GM18873 (cell line): ENCODE results near the gene CUEDC1.

ENCODE experiments used
- ATAC-seq: cut with Tn5 transposase; IDR thresholded peaks from one replicate; pipeline ENCODE4 v1.9.1; 2021; ENCODE audit warnings: mild to moderate bottlenecking, moderate library complexity, moderate number of reproducible peaks; ENCODE audit not compliant: unreplicated experiment, low FRiP score

Gene CUEDC1

GRCh38 chr17:57918017-57918895 is 37.0 kb downstream of the CUEDC1 start:
- ATAC-seq: no peak

GRCh38 chr17:57916925-57917858 is 38.0 kb downstream of the CUEDC1 start:
- ATAC-seq: no peak

- no peak for ATAC-seq
These were observed 39.0 kb downstream of the CUEDC1 start for GRCh38 chr17:57915985-57916757.

GRCh38 chr17:57915544-57915943 is 39.7 kb downstream of the CUEDC1 start:
- no peak for ATAC-seq

GRCh38 chr17:57914273-57915142 is 40.7 kb downstream of the CUEDC1 start:
- ATAC-seq: no peak

- ATAC-seq: no peak
These were observed 41.5 kb downstream of the CUEDC1 start for GRCh38 chr17:57913575-57914272.

DNA sequence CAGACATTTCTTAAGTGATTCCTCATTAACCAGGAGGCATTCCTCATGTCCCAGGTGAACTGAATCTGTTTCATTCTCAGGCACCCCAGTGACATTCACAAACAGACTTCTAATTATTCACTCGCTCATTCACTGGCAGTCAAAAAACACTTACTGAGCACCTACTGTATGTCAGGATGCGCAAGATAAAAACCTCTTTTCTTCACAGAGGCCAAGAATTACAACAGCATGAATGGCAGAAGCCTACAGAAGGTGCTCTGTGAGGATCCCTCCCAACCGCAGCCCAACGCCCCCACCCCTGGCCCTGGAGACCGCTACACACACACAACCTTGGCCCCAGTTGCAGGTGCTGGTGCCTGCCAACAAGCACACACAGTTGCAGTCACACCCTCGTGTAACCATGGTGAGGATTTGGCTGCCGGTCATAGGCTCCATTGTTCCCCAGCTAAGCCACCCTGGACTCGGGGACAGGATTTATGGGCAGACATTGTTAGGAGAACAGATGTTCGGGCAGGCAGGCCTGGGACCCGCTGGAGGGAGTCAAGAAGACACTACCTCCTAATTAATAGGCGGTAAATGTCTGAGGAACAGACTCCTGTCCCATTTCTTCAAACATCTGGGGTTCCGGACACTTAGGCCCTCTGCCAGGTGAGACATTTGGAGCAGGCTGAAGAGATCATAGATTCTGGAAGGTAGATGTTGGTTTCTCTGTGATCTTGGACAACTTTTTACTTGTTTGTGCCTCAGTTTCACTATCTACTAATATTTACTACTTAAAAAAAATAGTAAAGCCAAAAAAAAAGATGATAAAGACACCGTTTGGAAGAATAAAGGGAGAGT is 43.2 kb downstream of the CUEDC1 start:
- ATAC-seq: no peak

- no peak for ATAC-seq
These were observed 44.5 kb downstream of the CUEDC1 start for GRCh38 chr17:57910462-57911420.

- ATAC-seq: no peak
These were observed 45.7 kb downstream of the CUEDC1 start for GRCh38 chr17:57909551-57909950.

- ATAC-seq: no peak
These were observed 46.9 kb downstream of the CUEDC1 start for GRCh38 chr17:57908278-57908677.

DNA sequence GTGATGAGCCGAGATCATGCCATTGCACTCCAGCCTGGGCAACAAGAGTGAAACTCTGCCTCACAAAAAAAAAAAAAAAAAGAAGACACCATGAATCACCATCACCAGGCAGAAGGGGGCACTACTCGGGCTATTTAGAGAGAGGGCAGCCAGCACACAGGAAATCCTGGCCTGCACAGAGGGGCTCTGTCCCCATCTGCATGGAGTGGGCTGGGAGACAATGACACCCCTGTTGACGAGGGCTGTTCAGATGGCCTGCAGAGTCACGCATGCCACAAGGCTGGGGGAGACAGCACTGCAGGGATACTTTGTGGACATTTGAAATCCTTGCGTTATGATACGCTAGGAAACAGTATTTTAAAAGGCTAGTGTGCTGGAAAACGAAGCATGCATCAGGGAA is 48.3 kb downstream of the CUEDC1 start:
- ATAC-seq: no peak

DNA sequence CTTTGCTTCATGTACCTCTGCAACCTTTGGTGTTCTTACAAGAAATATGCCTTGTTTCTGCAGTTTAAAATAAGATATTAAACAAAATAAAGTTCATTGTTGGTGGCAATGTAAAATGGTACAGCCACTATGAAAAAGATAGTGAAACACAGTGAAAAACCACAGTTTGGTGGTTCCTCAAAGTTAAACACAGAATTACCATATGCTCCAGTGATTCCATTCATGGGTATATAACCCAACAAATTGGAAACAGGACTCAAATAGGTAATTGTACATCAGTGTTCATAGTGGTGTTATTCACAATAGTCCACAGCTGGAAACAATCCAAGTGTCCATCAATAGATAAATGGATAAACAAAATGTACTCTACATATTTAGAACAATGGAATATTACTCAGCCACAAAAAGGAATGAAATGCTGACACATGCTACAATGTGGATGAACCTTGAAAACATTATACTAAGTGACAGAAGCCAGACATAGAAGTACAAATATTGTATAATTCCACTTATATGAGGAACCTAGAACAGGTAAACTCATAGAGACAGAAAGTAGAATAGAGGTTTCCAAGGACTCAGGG is 49.2 kb downstream of the CUEDC1 start:
- ATAC-seq: no peak

GRCh38 chr17:57903961-57904360 is 51.3 kb downstream of the CUEDC1 start:
- ATAC-seq: no peak

GRCh38 chr17:57902800-57903759 is 52.1 kb downstream of the CUEDC1 start:
- ATAC-seq: peak; percentile 42

GRCh38 chr17:57902117-57902799 is 53.0 kb downstream of the CUEDC1 start:
- ATAC-seq: peak; percentile 45
